BLaER1 treated with 17β-estradiol and CSF1 and Interleukin-3, amounts not matched to agents 10 nM and 100 nM (cell line): ENCODE data around the gene AHNAK.
"Not testable (repeated sequence)": the region's sequence is repeated elsewhere in the genome, so short reads cannot be mapped to it uniquely, and the experiment has no call there.

Experiments
- H3K27ac ChIP-seq, 11 experiments: shearing (Covaris generic); formaldehyde crosslinking; 2 replicates each; pipeline ENCODE4 v1.8.1; 2022
- H3K27me3 ChIP-seq, 11 experiments: shearing (Covaris generic); formaldehyde crosslinking; 2 replicates each; pipeline ENCODE4 v1.8.1; 2022
- H3K36me3 ChIP-seq, 11 experiments: shearing (Covaris generic); formaldehyde crosslinking; 2 replicates each; pipeline ENCODE4 v1.8.1; 2022
- H3K4me1 ChIP-seq, 10 experiments: shearing (Covaris generic); formaldehyde crosslinking; 2 replicates each; pipeline ENCODE4 v1.8.1; 2022
- H3K4me2 ChIP-seq, 11 experiments: shearing (Covaris generic); formaldehyde crosslinking; 2 replicates each; pipeline ENCODE4 v1.8.1; 2022
- H3K4me3 ChIP-seq, 10 experiments: shearing (Covaris generic); formaldehyde crosslinking; 2 replicates each; pipeline ENCODE4 v1.8.1; 2022
- H3K9ac ChIP-seq, 11 experiments: shearing (Covaris generic); formaldehyde crosslinking; 2 replicates each; pipeline ENCODE4 v1.8.1; 2022
- H3K9me3 ChIP-seq, 11 experiments: shearing (Covaris generic); formaldehyde crosslinking; replicated peaks in 1 of 11; 2 replicates each; pipeline ENCODE4 v1.8.1; 2022
- H4K20me1 ChIP-seq, 11 experiments: shearing (Covaris generic); formaldehyde crosslinking; 2 replicates each; pipeline ENCODE4 v1.8.1; 2022
- Cebpa-rat ChIP-seq, 11 experiments: shearing (Covaris generic); IDR thresholded peaks; 2 replicates each; pipeline ENCODE4 v1.8.1; 2022

Gene AHNAK

DNA sequence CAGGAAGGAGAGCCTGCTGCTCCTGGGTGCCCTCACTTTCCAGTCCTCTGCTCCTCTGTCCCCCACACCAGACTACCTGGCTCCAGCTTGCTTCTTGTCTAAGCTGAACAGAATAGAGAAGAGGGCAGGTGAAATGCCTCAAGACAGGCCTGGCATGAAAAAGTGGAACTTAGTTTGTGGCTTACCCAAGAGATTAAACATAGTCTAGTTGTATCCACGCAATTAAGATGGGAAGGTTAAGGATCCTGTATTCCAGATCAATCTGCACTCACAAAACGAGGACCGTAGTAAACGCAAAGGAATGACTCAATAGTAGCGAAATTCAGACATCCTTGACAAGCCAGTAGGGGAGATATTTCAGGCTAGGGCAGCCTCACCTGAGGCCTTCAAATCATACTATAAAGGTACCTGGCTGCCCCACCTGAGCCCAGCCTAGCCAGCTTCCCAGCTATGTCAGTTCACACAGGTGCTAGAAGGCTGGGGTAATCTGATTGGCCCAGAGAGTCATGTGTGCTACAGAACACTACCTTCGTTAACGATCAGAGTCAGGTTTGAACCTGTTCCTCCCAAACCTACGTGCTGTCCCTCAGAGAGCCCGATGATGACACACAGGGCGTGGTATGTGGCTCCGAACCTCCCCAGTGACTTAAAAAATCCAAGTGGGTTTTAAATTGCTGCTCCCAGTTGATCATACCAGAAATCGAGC, 46.5 kb downstream of the AHNAK start:
- Histone ChIP-seq H3K4me1 (peaks cover 13 to 99% (median 69%) of the 10 kb centered on the region in 10 experiments; a peak in 19 of 20 replicates), H3K9me3 (no peaks in the 10 kb centered on the region), H3K36me3 (no peaks in the 10 kb centered on the region), H3K9ac (peak overlapping the region in 5 of 11 experiments; percentile 11 to 46 (median 28); a peak in 6 of 22 replicates), H3K4me3 (no peak overlapping the region), H3K27ac (peak overlapping the region in 7 of 11 experiments; percentile 15 to 77 (median 32); a peak in 9 of 22 replicates), H4K20me1 (no peaks in the 10 kb centered on the region), H3K4me2 (peak overlapping the region in 10 of 11 experiments; percentile 18 to 89 (median 52); a peak in 17 of 22 replicates), H3K27me3 (no peaks in the 10 kb centered on the region)
- no peak for TF ChIP-seq Cebpa-rat (IDR thresholded peaks at IDR 0.05)

DNA sequence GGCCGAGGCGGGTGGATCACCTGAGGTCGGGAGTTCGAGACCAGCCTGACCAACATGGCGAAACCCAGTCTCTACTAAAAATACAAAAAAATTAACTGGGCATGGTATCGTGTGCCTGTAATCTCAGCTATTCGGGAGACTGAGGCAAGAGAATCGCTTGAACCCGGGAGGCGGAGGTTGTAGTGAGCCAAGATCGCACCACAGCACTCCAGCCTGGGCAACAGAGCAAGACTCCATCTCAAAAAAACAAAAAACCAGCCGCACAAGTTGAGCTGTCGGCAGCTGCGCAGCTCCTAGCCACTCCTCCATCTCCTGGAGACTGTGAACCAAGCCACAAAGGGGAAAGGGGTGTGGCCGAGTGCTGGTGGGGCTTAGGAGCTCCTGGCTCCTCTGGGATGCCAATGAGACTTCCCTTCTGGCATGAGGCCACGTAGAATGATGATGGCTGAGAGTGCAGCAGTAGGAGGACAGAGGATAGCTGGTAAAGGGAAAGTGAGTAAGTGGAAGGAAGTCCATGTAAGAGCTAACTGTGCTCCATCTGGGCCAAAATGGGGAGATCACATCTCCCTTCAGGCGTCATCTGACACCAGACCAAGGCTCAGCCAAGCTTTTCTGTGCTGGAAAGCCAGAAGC, 47.2 kb downstream of the AHNAK start:
- Histone ChIP-seq H3K4me2 (peak overlapping the region; percentile 11 to 89 (median 47); a peak in 19 of 22 replicates), H3K9ac (peak overlapping the region in 5 of 11 experiments; percentile 8 to 46 (median 28); a peak in 6 of 22 replicates), H3K27ac (peak overlapping the region in 7 of 11 experiments; percentile 15 to 77 (median 32); a peak in 9 of 22 replicates), H3K4me1 (peaks cover 13 to 97% (median 68%) of the 10 kb centered on the region in 10 experiments; a peak in 19 of 20 replicates)
- not testable (repeated sequence) for H3K9me3 ChIP-seq, H3K4me3 ChIP-seq, H4K20me1 ChIP-seq, H3K36me3 ChIP-seq, H3K27me3 ChIP-seq

DNA sequence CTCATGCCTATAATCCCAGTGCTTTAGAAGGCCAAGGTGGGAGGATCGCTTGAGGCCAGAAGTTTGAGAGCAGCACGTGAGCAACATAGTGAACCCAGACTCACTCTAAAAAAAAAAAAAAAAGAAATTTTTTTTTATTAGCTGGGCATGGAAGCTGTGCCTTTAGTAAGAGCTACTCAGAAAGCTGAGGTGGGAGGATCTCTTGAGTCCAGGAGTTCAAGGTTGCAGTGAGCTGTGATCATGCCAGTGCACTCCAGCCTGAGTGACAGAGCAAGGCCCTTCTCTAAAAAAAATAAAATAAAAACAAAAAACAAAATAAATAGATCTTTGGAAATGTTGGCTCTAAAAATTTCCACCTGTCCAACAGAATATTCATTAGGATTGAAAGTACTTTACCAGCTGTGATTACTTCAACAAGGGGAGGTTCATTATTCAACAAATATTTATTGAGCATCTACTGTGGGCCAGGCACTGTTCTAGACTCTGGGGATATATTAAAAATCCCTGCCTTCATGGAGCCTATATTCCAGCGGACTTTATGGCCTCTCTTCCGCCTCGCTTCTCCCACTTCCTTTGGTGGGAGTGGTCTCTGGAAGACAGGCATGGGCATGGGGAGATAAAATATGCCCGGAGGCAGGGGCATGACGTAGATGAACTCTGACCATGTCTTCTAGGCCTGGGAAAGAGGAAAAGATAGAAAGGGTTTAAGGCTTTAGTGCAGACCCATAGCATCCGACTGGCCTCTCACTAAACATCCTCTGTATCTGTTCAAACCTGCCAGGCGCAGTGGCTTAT, 47.9 kb downstream of the AHNAK start:
- no peaks in the 10 kb centered on the region for H3K27me3 ChIP-seq
- TF ChIP-seq Cebpa-rat (IDR thresholded peaks at IDR 0.05), result no peak
- H3K4me2 ChIP-seq, result peak overlapping the region in 9 of 11 experiments; percentile 34 to 89 (median 56); a peak in 14 of 22 replicates

DNA sequence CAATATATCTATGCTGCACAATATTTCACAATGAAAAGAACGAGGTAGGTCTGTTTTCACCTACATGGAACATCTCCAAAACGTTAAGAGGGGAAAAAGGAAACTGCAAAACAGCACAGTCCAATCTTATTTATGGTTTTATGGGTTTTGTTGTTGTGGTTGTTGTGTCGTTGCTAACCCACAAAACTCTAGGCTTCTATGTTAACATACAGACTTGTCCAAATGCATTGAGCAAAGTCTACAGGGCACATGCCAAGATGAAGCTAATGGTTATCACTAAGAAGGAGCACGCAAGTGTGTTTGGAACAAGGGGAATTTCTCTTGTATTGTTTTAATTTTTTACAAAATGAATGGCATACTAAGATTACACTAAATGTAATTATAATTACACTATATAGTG, 48.6 kb downstream of the AHNAK start:
- TF ChIP-seq Cebpa-rat (IDR thresholded peaks at IDR 0.05), result no peak; a peak in 1 of 22 replicates
- Histone ChIP-seq H3K9ac (peak overlapping the region in 3 of 11 experiments; percentile 51 to 60 (median 56); a peak in 3 of 22 replicates), H3K36me3 (no peaks in the 10 kb centered on the region), H3K4me1 (peaks cover 13 to 83% (median 59%) of the 10 kb centered on the region in 10 experiments; a peak in 19 of 20 replicates), H3K9me3 (no peaks in the 10 kb centered on the region), H4K20me1 (no peaks in the 10 kb centered on the region), H3K4me3 (no peak overlapping the region), H3K4me2 (peak overlapping the region in 8 of 11 experiments; percentile 3 to 83 (median 56); a peak in 14 of 22 replicates), H3K27me3 (no peaks in the 10 kb centered on the region), H3K27ac (peak overlapping the region in 6 of 11 experiments; percentile 34 to 77 (median 66); a peak in 11 of 22 replicates)

More for the DNA sequence above, 47.9 kb downstream of the AHNAK start:
- Histone ChIP-seq H3K9me3 (no peaks in the 10 kb centered on the region), H3K4me1 (peaks cover 13 to 90% (median 65%) of the 10 kb centered on the region in 10 experiments; a peak in 19 of 20 replicates), H3K4me3 (no peak overlapping the region), H3K9ac (no peak overlapping the region), H4K20me1 (no peaks in the 10 kb centered on the region), H3K36me3 (no peaks in the 10 kb centered on the region), H3K27ac (peak overlapping the region in 4 of 11 experiments; percentile 58 to 77 (median 68); a peak in 6 of 22 replicates)

DNA sequence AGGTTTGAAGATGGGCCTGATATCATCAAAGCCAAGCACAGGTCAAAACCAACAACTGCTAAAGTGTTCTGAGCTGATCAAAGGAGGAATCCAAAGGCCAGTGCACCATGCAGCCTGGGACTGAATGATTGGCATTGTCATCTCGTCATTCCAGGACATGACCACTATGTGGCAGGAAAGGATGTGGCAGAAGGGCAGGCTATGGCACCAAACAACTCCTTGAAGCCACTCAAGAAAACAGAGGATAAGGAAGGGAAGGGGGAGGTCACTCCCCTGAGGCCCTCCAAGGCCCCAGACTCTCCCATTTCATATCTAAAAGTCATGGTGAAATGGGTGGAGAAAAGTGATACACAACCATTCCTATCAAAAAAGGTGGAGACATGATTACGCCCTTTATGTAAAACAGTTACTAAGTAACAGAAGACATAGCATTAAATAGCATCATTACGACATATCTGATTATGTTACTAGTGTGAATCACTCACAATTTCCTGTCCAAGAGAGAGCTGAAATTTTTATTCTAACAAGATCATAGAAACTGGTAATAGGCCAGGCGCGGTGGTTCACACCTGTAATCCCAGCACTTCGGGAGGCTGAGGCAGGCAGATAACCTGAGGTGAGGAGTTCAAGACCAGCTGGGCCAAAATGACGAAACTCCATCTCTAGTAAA, 49.3 kb downstream of the AHNAK start:
- peak overlapping the region in 10 of 11 experiments; percentile 3 to 83 (median 54); a peak in 18 of 22 replicates for H3K4me2 ChIP-seq
- H3K27me3 ChIP-seq, result no peaks in the 10 kb centered on the region
- H3K27ac ChIP-seq, result peak overlapping the region in 8 of 11 experiments; percentile 19 to 77 (median 54); a peak in 14 of 22 replicates
- H4K20me1 ChIP-seq, result no peaks in the 10 kb centered on the region
- H3K4me1 ChIP-seq, result peaks cover 13 to 76% (median 51%) of the 10 kb centered on the region in 10 experiments; a peak in 19 of 20 replicates
- H3K4me3 ChIP-seq, result 0 out of 20 replicates have a peak overlapping the region, but pooled peaks of 1 of the 10 experiments have one; percentile 3
- peak overlapping the region in 4 of 11 experiments; percentile 32 to 60 (median 54); a peak in 7 of 22 replicates for H3K9ac ChIP-seq
- no peaks in the 10 kb centered on the region for H3K36me3 ChIP-seq
- peak in 3 of 11 experiments; percentile 9 to 59 (median 30); a peak in 2 of 22 replicates for TF ChIP-seq Cebpa-rat (IDR thresholded peaks at IDR 0.05)
- no peaks in the 10 kb centered on the region for H3K9me3 ChIP-seq

DNA sequence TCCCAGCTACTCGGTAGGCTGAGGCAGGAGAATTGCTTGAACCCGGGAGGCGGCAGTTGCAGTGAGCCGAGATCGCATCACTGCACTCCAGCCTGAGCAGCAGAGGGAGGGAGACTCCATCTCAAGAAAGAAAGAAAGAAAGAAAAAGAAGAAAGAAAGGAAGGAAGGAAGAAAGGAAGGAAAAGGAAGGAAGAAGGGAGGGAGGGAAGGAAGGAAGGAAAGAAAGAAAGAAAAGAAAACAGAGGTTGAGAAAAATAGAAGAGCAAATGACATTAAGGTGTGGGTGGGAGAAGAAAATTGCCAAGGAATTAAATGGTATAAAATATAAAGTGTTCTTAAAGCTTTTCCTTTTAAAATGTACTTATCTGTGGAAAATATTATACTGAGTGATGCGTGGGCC, 49.9 kb downstream of the AHNAK start:
- no peak for TF ChIP-seq Cebpa-rat (IDR thresholded peaks at IDR 0.05)
- Histone ChIP-seq H3K27ac (peak overlapping the region in 8 of 11 experiments; percentile 19 to 77 (median 54); a peak in 12 of 22 replicates), H3K9me3 (no peaks in the 10 kb centered on the region), H3K27me3 (no peaks in the 10 kb centered on the region), H4K20me1 (no peaks in the 10 kb centered on the region), H3K4me1 (peaks cover 13 to 70% (median 47%) of the 10 kb centered on the region in 10 experiments; a peak in 19 of 20 replicates), H3K36me3 (no peaks in the 10 kb centered on the region), H3K4me3 (no peak overlapping the region), H3K4me2 (peak overlapping the region in 9 of 11 experiments; percentile 0 to 83 (median 55); a peak in 16 of 22 replicates), H3K9ac (peak overlapping the region in 4 of 11 experiments; percentile 32 to 60 (median 54); a peak in 7 of 22 replicates)

DNA sequence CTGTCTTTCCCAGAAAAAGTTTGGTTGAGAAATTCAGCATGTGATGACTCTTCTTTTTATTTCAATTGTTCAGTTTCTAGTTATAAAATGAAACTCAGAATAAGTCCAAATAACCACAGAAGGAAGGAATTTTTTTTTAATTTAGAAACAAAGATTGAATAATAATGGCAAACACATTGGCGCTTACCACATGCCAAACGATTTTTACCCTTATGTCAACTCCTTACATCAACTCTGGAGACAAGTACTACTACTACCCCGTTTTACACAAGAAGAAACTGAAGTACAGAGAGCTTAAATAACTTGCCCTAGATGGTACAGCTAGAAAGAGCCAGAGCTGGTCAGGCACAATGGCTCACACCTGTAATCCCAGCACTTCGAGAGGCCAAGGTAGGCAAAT, 52.4 kb downstream of the AHNAK start:
- Histone ChIP-seq H3K36me3 (no peaks in the 10 kb centered on the region), H3K9ac (no peak overlapping the region), H3K4me2 (no peak overlapping the region), H3K27me3 (no peaks in the 10 kb centered on the region), H3K4me3 (no peak overlapping the region), H3K4me1 (peaks cover 7 to 45% (median 29%) of the 10 kb centered on the region in 10 experiments; a peak in 18 of 20 replicates), H4K20me1 (no peaks in the 10 kb centered on the region), H3K9me3 (no peaks in the 10 kb centered on the region), H3K27ac (no peak overlapping the region)
- no peak for TF ChIP-seq Cebpa-rat (IDR thresholded peaks at IDR 0.05)

DNA sequence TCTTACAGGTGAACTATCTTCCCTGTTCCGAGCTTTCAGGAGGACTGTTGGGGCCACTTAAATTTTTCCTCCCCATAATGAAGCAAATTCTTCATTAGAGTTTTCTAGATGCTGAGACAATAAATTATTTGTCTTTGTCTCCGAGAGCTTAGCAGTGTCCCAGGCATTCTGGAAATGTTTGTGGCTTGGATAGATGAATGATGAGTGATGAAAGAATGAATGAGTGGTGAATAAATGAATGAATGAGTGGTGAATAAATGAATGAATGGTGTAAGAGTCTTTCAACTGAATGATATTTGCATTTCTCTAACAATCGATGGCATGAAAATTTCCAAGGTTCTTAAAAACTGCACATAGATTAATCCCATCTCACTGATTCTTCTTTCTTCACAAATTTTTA, 52.8 kb downstream of the AHNAK start:
- no peaks in the 10 kb centered on the region for H3K36me3 ChIP-seq
- peaks cover 5 to 41% (median 25%) of the 10 kb centered on the region in 10 experiments; a peak in 16 of 20 replicates for H3K4me1 ChIP-seq
- H4K20me1 ChIP-seq, result no peaks in the 10 kb centered on the region
- H3K27ac ChIP-seq, result no peak overlapping the region
- no peaks in the 10 kb centered on the region for H3K9me3 ChIP-seq
- no peak for TF ChIP-seq Cebpa-rat (IDR thresholded peaks at IDR 0.05)
- no peaks in the 10 kb centered on the region for H3K27me3 ChIP-seq
- no peak overlapping the region for H3K4me3 ChIP-seq
- no peak overlapping the region for H3K9ac ChIP-seq
- no peak overlapping the region for H3K4me2 ChIP-seq
